Ecto neural progenitor cell (in vitro differentiated cells): ENCODE results near the gene ZNF37A.
"Not testable (repeated sequence)": the region's sequence is repeated elsewhere in the genome, so short reads cannot be mapped to it uniquely, and the experiment has no call there.

Experiments used
- DNase-seq: peaks from one replicate; pipeline ENCODE4 v3.0.0-alpha.2; 2018; ENCODE audit warnings: low spot score

Gene ZNF37A

DNA sequence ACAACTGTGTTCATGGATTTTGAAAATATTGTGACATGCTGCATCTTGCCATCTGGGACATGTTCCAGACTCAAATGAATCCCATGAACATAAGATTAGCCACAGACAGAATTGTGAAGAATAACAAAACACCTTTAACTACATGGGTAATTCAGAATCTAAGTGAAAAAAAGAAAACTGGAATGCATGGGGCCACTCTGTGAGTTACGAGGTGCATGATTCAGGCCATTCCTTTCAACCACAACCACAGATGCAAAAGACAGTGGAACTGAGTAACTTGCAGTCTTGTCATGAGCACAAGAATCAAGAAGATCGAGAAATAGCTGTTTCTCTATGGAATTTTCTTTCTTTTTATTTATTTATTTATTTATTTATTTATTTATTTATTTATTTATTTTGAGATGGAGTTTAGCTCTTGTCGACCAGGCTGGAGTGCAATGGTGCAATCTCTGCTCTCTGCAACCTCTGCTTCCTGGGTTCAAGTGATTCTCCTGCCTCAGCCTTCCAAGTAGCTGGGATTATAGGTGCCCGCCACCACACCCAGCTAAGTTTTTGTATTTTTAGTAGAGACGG, 56.8 kb downstream of the ZNF37A start:
- DNase-seq = not testable (repeated sequence)

DNA sequence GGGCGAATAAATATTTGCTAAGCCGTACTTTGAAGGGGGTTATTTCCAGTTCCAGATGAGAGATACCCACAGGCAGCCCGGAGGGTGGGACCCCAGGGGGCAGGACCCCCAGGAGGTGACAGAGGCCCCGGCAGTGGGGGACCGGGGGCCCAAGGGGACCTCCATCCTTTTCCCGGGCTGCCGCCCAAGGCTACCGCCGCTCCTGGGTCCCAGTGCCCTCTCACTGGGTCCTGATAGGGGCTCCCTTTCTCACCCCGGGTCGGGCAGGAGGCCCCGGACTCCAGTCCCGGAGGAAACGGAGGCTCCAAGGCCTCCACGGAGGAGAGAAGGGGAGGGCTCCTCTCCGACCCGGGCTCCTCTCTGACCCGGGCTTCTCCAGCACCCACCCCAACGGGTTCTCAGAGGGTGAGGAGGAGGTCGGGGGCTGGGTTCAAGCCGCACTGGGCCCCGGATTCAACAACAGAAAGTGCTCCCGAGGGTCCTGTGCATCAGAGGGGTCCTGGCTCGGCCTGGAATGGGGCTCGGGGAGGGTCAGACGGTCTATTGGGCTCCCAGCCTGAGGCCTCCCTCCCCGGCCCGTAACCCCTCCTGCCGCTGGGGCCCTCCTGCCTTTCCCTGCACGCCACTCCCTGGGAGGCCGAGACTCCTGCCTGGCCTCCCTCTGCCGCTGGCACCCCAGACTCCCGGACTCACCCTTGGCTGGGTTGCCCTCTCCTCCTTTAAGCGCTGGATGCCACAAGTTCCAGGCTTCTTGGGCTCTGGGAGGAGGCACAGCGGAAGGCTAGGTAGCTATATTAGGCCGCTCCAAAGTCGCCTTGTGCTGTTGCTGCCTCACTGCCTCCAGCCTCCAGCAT, 62.5 kb downstream of the ZNF37A start:
- no peak for DNase-seq

GRCh38 chr10:38157270-38157685, 63.1 kb downstream of the ZNF37A start:
- no peak for DNase-seq

DNA sequence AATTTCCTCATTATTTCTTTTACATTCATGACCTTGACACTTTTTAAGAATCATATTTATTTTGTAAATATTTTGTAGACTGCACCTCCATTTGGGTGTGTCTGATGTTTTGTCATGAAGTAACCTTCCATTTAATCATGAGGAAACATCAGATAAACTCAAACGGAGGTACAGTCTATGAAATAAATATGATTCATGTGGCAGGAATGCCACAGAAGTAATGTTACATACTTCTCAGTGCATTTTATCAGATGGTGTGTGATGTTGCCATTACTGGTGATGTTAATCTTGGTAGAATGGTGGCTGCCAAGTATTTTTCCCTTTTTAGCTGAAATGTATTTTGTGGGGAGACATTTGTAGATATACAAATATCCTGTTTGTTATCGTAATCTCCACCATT, 64.9 kb downstream of the ZNF37A start:
- no peak for DNase-seq

DNA sequence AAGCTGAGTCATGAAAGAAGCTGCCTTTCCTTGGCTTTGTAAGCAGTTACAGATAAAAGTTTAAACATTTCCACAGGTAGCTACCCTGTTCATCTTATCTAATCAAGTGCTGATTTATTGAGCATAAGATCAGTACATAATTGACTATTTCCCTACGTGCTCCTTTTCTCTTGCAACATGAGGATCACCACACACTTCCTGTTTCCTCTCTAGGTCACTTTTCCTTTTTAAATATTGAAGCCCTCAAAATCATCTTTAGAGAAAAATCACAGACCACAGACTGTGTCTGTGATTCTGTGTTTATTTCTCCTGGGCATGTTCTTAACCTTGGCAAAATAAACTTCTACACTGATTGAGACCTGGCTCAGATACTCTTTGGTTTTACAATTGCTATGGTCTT, 69.5 kb downstream of the ZNF37A start:
- no peak for DNase-seq

- DNase-seq = no peak
Measured at GRCh38 chr10:38174336-38174735, 80.2 kb downstream of the ZNF37A start.

- DNase-seq = no peak
Measured at GRCh38 chr10:38184477-38184876, 90.3 kb downstream of the ZNF37A start.
